HL-60 (cell line): ENCODE measurements around the gene NMT2.

ENCODE experiments used
- GABPA ChIP-seq: IDR thresholded peaks from 2 replicates; pipeline ENCODE4 v1.6.1; 2012; ENCODE audit warnings: low read depth
- POLR2AphosphoS5 ChIP-seq: IDR thresholded peaks from 2 replicates; pipeline ENCODE4 v1.6.1; 2012; ENCODE audit warnings: low read depth
- SPI1 ChIP-seq: IDR thresholded peaks from 2 replicates; pipeline ENCODE4 v1.6.1; 2012; ENCODE audit warnings: low read depth, mild to moderate bottlenecking, borderline replicate concordance
- TF ChIP-seq, protein P1 (sequence below): IDR thresholded peaks from 2 replicates; pipeline ENCODE4 v1.6.1; 2012; ENCODE audit warnings: low read depth; ENCODE audit not compliant: insufficient replicate concordance
- TF ChIP-seq, protein P2 (sequence below): IDR thresholded peaks from one replicate; pipeline ENCODE4 v1.5.1; 2011; ENCODE audit warnings: low read length, control low read depth, inconsistent platforms; ENCODE audit not compliant: insufficient read depth

DNA sequence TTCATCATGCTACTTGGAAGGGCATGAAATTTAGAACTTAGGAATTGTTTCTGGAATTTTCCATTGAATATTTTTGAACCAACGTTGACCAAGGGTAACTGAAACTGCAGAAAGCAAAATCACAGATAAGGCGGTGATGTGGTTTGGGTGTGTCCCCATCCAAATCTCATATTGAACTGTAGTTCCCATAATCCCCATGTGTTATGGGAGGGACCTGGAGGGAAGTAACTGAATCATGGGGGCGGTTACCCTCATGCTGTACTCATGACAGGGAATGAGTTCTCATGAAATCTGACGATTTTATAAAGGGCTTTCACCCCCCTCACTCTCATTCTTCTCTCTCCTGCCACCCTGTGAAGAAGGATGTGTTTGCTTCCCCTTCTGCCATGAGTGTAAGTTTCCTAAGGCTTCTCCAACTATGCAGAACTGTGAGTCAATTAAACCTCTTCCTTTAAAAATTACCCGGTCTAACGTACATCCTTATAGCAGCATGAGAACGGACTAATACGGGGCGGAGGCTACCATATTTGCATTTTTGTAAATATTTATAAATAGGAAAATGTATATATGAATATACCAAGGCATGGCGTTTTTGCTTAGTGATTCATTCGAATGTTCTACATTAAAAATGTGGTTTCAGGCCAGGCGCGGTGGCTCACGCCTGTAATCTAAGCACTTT, 12.4 kb downstream of the NMT2 start:
- TF ChIP-seq, protein P1, sequence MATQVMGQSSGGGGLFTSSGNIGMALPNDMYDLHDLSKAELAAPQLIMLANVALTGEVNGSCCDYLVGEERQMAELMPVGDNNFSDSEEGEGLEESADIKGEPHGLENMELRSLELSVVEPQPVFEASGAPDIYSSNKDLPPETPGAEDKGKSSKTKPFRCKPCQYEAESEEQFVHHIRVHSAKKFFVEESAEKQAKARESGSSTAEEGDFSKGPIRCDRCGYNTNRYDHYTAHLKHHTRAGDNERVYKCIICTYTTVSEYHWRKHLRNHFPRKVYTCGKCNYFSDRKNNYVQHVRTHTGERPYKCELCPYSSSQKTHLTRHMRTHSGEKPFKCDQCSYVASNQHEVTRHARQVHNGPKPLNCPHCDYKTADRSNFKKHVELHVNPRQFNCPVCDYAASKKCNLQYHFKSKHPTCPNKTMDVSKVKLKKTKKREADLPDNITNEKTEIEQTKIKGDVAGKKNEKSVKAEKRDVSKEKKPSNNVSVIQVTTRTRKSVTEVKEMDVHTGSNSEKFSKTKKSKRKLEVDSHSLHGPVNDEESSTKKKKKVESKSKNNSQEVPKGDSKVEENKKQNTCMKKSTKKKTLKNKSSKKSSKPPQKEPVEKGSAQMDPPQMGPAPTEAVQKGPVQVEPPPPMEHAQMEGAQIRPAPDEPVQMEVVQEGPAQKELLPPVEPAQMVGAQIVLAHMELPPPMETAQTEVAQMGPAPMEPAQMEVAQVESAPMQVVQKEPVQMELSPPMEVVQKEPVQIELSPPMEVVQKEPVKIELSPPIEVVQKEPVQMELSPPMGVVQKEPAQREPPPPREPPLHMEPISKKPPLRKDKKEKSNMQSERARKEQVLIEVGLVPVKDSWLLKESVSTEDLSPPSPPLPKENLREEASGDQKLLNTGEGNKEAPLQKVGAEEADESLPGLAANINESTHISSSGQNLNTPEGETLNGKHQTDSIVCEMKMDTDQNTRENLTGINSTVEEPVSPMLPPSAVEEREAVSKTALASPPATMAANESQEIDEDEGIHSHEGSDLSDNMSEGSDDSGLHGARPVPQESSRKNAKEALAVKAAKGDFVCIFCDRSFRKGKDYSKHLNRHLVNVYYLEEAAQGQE, result no peak
- TF ChIP-seq, protein P2, sequence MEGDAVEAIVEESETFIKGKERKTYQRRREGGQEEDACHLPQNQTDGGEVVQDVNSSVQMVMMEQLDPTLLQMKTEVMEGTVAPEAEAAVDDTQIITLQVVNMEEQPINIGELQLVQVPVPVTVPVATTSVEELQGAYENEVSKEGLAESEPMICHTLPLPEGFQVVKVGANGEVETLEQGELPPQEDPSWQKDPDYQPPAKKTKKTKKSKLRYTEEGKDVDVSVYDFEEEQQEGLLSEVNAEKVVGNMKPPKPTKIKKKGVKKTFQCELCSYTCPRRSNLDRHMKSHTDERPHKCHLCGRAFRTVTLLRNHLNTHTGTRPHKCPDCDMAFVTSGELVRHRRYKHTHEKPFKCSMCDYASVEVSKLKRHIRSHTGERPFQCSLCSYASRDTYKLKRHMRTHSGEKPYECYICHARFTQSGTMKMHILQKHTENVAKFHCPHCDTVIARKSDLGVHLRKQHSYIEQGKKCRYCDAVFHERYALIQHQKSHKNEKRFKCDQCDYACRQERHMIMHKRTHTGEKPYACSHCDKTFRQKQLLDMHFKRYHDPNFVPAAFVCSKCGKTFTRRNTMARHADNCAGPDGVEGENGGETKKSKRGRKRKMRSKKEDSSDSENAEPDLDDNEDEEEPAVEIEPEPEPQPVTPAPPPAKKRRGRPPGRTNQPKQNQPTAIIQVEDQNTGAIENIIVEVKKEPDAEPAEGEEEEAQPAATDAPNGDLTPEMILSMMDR, result no peak
- TF ChIP-seq POLR2AphosphoS5 (no peak), SPI1 (no peak), GABPA (no peak)
